ENCODE results near the gene PDE4DIP.
"Not testable (repeated sequence)": the region's sequence is repeated elsewhere in the genome, so short reads cannot be mapped to it uniquely, and the experiment has no call there.

GRCh38 chr1:148960212-148961000 lies 116.2 kb downstream of the PDE4DIP start:
- TF ChIP-seq CTCF, EZH2 (IDR thresholded peaks at IDR 0.05): not testable (repeated sequence)
